HL-60 (cell line): Measurements from ENCODE around the gene LEPROT.

ENCODE experiments used
- CTCF ChIP-seq: IDR thresholded peaks from one replicate; pipeline ENCODE4 v1.5.1; 2011; ENCODE audit warnings: low read length, control low read depth, inconsistent platforms; ENCODE audit not compliant: insufficient read depth
- GABPA ChIP-seq: IDR thresholded peaks from 2 replicates; pipeline ENCODE4 v1.6.1; 2012; ENCODE audit warnings: low read depth
- POLR2AphosphoS5 ChIP-seq: IDR thresholded peaks from 2 replicates; pipeline ENCODE4 v1.6.1; 2012; ENCODE audit warnings: low read depth
- SPI1 ChIP-seq: IDR thresholded peaks from 2 replicates; pipeline ENCODE4 v1.6.1; 2012; ENCODE audit warnings: low read depth, mild to moderate bottlenecking, borderline replicate concordance
- TF ChIP-seq, protein P1 (sequence below): IDR thresholded peaks from 2 replicates; pipeline ENCODE4 v1.6.1; 2012; ENCODE audit warnings: low read depth; ENCODE audit not compliant: insufficient replicate concordance

DNA sequence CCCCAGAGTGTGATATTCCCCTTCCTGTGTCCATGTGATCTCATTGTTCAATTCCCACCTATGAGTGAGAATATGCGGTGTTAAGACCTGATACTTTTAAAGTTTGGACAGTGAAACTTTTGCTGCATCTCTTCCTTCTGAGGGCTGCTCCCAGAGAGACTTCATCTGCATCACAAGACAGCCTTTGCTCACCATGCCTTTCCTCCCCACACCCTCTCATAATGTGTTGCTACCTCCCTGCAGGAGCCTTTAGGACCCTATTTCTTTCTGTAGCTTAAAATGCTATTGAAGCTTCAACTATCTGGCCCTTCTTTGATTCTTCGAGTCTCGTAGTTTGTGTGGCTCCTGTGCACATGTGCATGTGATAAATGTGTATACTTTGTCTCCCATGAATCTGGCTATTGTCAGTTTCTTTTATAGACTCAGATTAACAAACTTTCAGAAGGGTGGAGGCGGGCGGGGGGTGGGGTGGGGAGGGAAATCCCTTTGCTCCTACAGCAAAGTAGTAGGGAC is 23.7 kb downstream of the LEPROT start:
- TF ChIP-seq CTCF (no peak), POLR2AphosphoS5 (no peak), GABPA (no peak), SPI1 (no peak)
- TF ChIP-seq, protein P1, sequence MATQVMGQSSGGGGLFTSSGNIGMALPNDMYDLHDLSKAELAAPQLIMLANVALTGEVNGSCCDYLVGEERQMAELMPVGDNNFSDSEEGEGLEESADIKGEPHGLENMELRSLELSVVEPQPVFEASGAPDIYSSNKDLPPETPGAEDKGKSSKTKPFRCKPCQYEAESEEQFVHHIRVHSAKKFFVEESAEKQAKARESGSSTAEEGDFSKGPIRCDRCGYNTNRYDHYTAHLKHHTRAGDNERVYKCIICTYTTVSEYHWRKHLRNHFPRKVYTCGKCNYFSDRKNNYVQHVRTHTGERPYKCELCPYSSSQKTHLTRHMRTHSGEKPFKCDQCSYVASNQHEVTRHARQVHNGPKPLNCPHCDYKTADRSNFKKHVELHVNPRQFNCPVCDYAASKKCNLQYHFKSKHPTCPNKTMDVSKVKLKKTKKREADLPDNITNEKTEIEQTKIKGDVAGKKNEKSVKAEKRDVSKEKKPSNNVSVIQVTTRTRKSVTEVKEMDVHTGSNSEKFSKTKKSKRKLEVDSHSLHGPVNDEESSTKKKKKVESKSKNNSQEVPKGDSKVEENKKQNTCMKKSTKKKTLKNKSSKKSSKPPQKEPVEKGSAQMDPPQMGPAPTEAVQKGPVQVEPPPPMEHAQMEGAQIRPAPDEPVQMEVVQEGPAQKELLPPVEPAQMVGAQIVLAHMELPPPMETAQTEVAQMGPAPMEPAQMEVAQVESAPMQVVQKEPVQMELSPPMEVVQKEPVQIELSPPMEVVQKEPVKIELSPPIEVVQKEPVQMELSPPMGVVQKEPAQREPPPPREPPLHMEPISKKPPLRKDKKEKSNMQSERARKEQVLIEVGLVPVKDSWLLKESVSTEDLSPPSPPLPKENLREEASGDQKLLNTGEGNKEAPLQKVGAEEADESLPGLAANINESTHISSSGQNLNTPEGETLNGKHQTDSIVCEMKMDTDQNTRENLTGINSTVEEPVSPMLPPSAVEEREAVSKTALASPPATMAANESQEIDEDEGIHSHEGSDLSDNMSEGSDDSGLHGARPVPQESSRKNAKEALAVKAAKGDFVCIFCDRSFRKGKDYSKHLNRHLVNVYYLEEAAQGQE, result no peak
